ENCODE measurements around the gene ENO2.
"Not testable (repeated sequence)": the region's sequence is repeated elsewhere in the genome, so short reads cannot be mapped to it uniquely, and the experiment has no call there.

The ENO2 gene

GRCh38 chr12:6914246-6914946 is at the start of gene ENO2:
ENO2 (plus strand) TSS chr12:6914580; CDS start chr12:6915833, 1,253 bp downstream.
- peak; percentile 6 for DNase-seq

- DNase-seq, result not testable (repeated sequence)
Measured at GRCh38 chr12:6865307-6865706, 49.1 kb upstream of the ENO2 start.

GRCh38 chr12:6866163-6866919 is 48.0 kb upstream of the ENO2 start:
- no peak for DNase-seq

GRCh38 chr12:6866920-6867412 is 47.4 kb upstream of the ENO2 start:
- no peak for DNase-seq

GRCh38 chr12:6867413-6868210 is 46.8 kb upstream of the ENO2 start, which contains the start of gene TPI1:
TPI1 (plus strand) TSS chr12:6867531; CDS start chr12:6867567, 36 bp downstream.
- DNase-seq, result peak; percentile 25

GRCh38 chr12:6868211-6869048 is 46.0 kb upstream of the ENO2 start:
- no peak for DNase-seq

- DNase-seq, result peak; percentile 32
Measured at GRCh38 chr12:6869049-6870021, 45.0 kb upstream of the ENO2 start.

GRCh38 chr12:6870304-6870703 is 44.1 kb upstream of the ENO2 start:
- DNase-seq, result not testable (repeated sequence)

- DNase-seq, result no peak
Measured at GRCh38 chr12:6871052-6871957, 43.1 kb upstream of the ENO2 start.

- DNase-seq, result peak; percentile 21
Measured at GRCh38 chr12:6872073-6873048, 42.0 kb upstream of the ENO2 start.

- peak; percentile 71 for DNase-seq
Measured at GRCh38 chr12:6873094-6874014, 41.0 kb upstream of the ENO2 start, which contains the start of gene SPSB2. SPSB2 (minus strand) TSS chr12:6873303; CDS start chr12:6872901, 402 bp downstream.

GRCh38 chr12:6874015-6874368 is 40.4 kb upstream of the ENO2 start:
- DNase-seq, result not testable (repeated sequence)

- not testable (repeated sequence) for DNase-seq
Measured at GRCh38 chr12:6879824-6880223, 34.6 kb upstream of the ENO2 start.

- no peak for DNase-seq
Measured at GRCh38 chr12:6883252-6883651, 31.1 kb upstream of the ENO2 start.

- DNase-seq, result no peak
Measured at GRCh38 chr12:6883683-6884082, 30.7 kb upstream of the ENO2 start.

GRCh38 chr12:6884539-6884938 is 29.8 kb upstream of the ENO2 start:
- DNase-seq, result no peak
